GM19351 (cell line): ENCODE data around the gene CCNL1.
"Not testable (repeated sequence)": the region's sequence is repeated elsewhere in the genome, so short reads cannot be mapped to it uniquely, and the experiment has no call there.

Experiments
- ATAC-seq: cut with Tn5 transposase; IDR thresholded peaks from one replicate; pipeline ENCODE4 v1.9.1; 2021; ENCODE audit warnings: mild to moderate bottlenecking, moderate library complexity; ENCODE audit not compliant: unreplicated experiment

Gene CCNL1

GRCh38 chr3:157107037-157107436 is 52.9 kb downstream of the CCNL1 start:
- no peak for ATAC-seq

- ATAC-seq, result peak; percentile 78
These were observed 54.9 kb downstream of the CCNL1 start for GRCh38 chr3:157104928-157105652.

DNA sequence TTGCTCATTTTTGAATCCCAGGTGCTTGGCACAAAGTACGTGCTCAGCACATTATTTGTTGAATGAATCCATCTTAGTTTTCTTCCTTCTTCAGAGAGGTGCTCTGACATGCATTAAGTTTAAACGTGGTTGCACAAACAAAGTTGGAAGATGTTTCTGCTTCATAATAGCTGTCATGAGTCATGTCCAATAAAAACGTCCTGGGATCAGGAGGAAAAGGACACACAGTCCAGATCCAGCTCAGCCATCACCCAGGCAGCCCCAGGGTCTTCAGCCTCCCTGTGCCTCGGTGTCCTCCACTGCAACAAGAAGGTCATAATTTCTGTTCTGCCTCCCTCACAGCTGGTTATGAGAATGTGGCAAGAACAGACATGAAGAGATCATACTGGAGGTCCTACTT is 55.4 kb downstream of the CCNL1 start:
- ATAC-seq, result no peak

DNA sequence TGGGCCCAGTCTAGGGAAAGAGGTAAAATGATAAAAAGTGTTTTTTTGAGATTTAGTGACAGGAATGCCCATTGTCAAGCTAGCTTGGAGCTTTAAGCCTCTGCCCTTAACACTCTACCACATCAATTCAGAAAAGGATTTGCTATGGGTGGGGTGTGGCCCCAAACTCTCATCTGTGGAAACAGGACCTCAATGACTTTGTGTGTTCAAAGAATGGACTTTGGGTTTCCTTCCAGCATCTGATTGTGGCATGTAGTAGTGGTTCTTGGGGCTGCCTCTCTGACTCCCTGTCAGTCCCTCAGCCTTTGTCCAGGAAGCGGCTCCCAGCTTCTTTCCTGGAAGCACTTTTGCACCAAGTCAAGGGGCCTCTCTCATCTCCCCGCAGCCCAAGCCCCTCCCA is 56.1 kb downstream of the CCNL1 start:
- no peak for ATAC-seq

GRCh38 chr3:157103280-157103679 is 56.7 kb downstream of the CCNL1 start:
- peak; percentile 86 for ATAC-seq

- not testable (repeated sequence) for ATAC-seq
These were observed 57.4 kb downstream of the CCNL1 start for GRCh38 chr3:157102595-157102994.

DNA sequence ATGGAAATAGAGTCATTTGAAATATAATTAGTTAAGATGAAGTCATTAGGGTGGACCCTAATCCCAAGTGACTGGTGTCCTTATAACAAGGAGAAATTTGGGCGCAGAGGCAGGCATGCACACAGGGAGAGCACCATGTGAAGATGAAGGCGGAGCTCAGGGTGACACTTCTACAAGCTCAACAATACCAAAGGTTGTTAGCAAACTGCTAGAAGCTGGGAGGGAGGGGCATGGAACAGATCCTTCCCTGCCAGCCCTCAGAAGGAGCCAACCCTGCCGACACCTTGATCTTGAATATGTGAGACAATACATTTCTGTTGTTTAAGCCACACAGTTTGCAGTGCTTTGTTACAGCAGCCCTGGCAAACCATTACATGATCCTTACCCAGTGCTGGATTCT is 57.8 kb downstream of the CCNL1 start:
- ATAC-seq, result no peak

GRCh38 chr3:157101486-157101885 is 58.5 kb downstream of the CCNL1 start:
- no peak for ATAC-seq

DNA sequence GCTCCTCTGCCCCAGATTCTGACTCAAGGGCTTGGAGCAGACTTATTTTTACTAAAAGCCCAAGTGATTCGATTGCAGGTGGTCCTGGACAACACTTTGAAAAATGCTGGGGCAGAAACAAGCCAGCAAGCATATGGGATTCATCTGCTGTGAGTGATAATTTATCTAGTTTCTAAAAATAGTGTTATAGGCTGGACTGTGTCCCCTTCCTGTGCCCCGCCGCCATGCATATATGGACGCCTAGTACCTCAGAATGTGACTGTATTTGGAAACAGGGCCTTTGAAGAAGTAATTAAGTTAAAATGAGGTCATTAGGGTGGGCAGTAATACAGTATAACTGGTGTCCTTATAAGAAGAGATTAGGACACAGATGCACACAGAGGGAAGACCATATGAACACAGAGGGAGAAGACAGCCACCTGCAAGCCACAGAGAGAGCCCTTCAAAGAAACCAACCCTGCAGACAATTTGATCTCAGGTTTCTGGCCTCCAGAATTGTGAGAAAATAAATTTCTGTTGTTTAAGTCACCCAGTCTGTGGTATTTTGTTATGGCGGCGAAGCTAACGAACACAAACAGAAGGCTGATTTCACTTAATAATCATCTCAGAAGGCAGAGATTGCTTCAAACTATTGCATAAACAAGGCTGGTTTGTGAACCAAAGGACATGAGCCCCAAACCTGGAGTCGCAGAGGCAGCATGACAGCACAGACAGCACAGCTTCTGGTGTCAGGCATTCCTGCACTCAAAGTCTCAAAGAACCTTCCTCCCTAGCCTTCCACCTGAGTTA is 59.1 kb downstream of the CCNL1 start:
- no peak for ATAC-seq

DNA sequence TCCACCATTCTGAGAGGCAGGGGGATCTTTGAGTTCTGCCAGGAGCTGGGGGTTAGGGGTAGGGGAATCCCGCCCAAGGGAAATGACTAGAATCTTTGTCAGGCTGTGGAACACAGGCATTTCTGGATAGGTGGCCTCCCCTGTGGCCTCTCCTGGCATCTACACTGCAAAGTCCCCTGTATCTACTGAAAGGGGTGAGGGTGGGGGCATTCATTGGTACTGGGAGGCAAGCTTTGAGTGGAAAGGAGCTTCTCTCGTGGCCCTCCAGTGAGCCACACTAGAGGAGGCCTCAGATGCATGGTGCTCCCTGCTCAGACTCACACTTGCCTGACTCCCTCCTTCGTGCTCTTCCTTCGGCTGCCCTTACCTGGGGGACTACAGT is 59.9 kb downstream of the CCNL1 start:
- ATAC-seq, result no peak

GRCh38 chr3:157099326-157100095 is 60.4 kb downstream of the CCNL1 start:
- no peak for ATAC-seq

DNA sequence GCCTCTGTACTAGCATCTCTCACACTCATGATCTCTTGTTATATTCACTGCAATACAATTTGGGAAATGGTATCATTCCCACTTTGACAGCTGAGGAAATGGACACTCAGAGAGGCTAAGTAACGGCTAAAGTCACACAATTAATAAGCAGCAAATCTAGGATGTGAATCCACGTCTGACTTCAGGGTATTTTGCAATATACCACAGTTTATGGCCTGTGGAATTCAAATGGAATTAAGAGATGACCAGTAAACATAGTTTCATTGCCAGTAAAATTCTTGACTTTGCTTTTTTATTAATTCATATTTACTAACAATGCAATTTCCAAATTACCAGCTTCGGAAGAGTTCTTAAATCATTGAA is 61.1 kb downstream of the CCNL1 start:
- no peak for ATAC-seq

DNA sequence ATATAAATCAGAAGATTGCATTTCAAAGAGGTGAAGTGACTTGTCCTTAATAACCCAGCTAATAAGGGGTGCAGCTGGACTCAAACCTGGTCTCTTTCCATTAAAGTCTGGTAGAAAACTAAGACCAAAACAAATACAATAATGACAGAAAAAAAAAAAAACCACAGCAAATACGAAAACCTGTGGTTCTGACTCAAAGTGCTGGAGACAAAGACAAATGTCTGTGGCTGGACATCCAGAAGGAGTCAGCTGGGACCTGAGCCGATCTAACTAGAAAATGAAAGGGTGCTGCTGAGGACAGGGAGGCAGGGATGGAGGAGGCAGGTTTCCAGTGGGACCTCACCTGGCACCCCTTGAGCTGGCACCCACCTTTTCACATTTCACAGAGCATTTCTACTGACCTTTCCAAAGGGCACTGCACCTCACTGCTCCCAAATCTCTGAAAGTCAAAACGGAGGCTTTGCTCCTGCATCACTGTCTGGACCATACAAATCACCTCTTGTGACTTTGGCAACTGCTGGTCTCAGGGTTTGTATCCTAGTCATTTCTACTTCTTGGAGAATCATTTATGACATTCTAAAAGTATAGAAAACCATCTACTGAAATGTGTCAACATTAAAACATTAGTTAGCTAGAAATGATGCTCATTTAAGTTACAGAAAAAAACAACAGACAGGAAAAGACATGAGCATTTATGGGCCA is 61.7 kb downstream of the CCNL1 start:
- peak; percentile 28 for ATAC-seq
